Astrocyte of the cerebellum (primary cell): ENCODE results near the gene OGA.

ENCODE experiments used
- DNase-seq: peaks from one replicate; pipeline ENCODE4 v3.0.0-alpha.2; 2011; ENCODE audit warnings: low read depth
- H3K4me3 ChIP-seq: 2 replicates; pipeline ENCODE4 v1.5.1; 2011; ENCODE audit warnings: mild to moderate bottlenecking, low read depth, low read length, moderate library complexity
- CTCF ChIP-seq: IDR thresholded peaks from 2 replicates; pipeline ENCODE4 v1.5.1; 2012; ENCODE audit warnings: low read length, low read depth, moderate library complexity, mild to moderate bottlenecking; ENCODE audit errors: missing control alignments
- in situ Hi-C: cut with HindIII; loops from 2 replicates; pipeline ENCODE4 v1.10.0; 2017; ENCODE audit warnings: low sequenced_read_pairs

The OGA gene

GRCh38 chr10:101818872-101819633 is 809 bp upstream of the OGA start:
- no peak for TF ChIP-seq CTCF
- no peak for DNase-seq
- in situ Hi-C loops = loop anchor here (5.0 kb wide), 1 partner anchor 37 kb away; the partner anchor contains the start of gene NPM3
- peak overlapping the region; percentile 41 for H3K4me3 ChIP-seq

GRCh38 chr10:101817337-101818118 is 716 bp downstream of the OGA start:
- peak; percentile 92 for DNase-seq
- in situ Hi-C loops = loop anchor here (5.0 kb wide), 1 partner anchor 35 kb away; the partner anchor contains the start of gene NPM3
- peak overlapping the region; percentile 97 for H3K4me3 ChIP-seq
- no peak for TF ChIP-seq CTCF

GRCh38 chr10:101816913-101817336 is 1.3 kb downstream of the OGA start:
- no peak for DNase-seq
- peak overlapping the region; percentile 97 for H3K4me3 ChIP-seq
- in situ Hi-C loops = loop anchor here (5.0 kb wide), 1 partner anchor 35 kb away; the partner anchor contains the start of gene NPM3
- TF ChIP-seq CTCF = no peak

- TF ChIP-seq CTCF = no peak
- DNase-seq = no peak
- H3K4me3 ChIP-seq = peak overlapping the region; percentile 97
- in situ Hi-C loops = loop anchor here (5.0 kb wide), 1 partner anchor 34 kb away; the partner anchor contains the start of gene NPM3
Observed at GRCh38 chr10:101816376-101816775, 1.9 kb downstream of the OGA start.

GRCh38 chr10:101814466-101815071 is 3.7 kb downstream of the OGA start:
- in situ Hi-C loops = loop anchor here (5.0 kb wide), 1 partner anchor 32 kb away; the partner anchor contains the start of gene NPM3
- TF ChIP-seq CTCF = no peak
- DNase-seq = no peak
- peak overlapping the region; percentile 97 for H3K4me3 ChIP-seq

GRCh38 chr10:101812606-101813005 is 5.6 kb downstream of the OGA start:
- DNase-seq = no peak
- no peak for TF ChIP-seq CTCF
- H3K4me3 ChIP-seq = no peak overlapping the region
- in situ Hi-C loops = no loop called here
